Inflammatory macrophage treated with lipopolysaccharide for 4 hours (primary cell): ENCODE data around the gene EIF4G3.
"Not testable (repeated sequence)": the region's sequence is repeated elsewhere in the genome, so short reads cannot be mapped to it uniquely, and the experiment has no call there.

Source experiments
- DNase-seq: peaks from one replicate; pipeline ENCODE4 v3.0.0-alpha.2; 2020

The EIF4G3 gene

GRCh38 chr1:21188235-21188634, 11.5 kb upstream of the EIF4G3 start:
- DNase-seq: no peak

- no peak for DNase-seq
Measured at GRCh38 chr1:21185221-21185731, 8.6 kb upstream of the EIF4G3 start.

- DNase-seq: peak; percentile 54
Measured at GRCh38 chr1:21184276-21184675, 7.6 kb upstream of the EIF4G3 start.

GRCh38 chr1:21182181-21182731, 5.6 kb upstream of the EIF4G3 start:
- DNase-seq: peak; percentile 79

GRCh38 chr1:21178271-21178670, 1.6 kb upstream of the EIF4G3 start:
- DNase-seq: not testable (repeated sequence)

GRCh38 chr1:21175670-21176581, 771 bp downstream of the EIF4G3 start:
- peak; percentile 20 for DNase-seq

- DNase-seq: peak; percentile 89
Measured at GRCh38 chr1:21175324-21175669, 1.4 kb downstream of the EIF4G3 start.

- DNase-seq: no peak
Measured at GRCh38 chr1:21174654-21175323, 1.9 kb downstream of the EIF4G3 start.

- no peak for DNase-seq
Measured at GRCh38 chr1:21174230-21174629, 2.5 kb downstream of the EIF4G3 start.

- DNase-seq: not testable (repeated sequence)
Measured at GRCh38 chr1:21173096-21173495, 3.6 kb downstream of the EIF4G3 start.

GRCh38 chr1:21170837-21171236, 5.9 kb downstream of the EIF4G3 start:
- not testable (repeated sequence) for DNase-seq

- no peak for DNase-seq
Measured at GRCh38 chr1:21168444-21168843, 8.3 kb downstream of the EIF4G3 start.

GRCh38 chr1:21165646-21166045, 11.1 kb downstream of the EIF4G3 start:
- peak; percentile 61 for DNase-seq

- no peak for DNase-seq
Measured at GRCh38 chr1:21165076-21165475, 11.6 kb downstream of the EIF4G3 start.

GRCh38 chr1:21164266-21164665, 12.4 kb downstream of the EIF4G3 start:
- no peak for DNase-seq

- DNase-seq: no peak
Measured at GRCh38 chr1:21162740-21163464, 13.8 kb downstream of the EIF4G3 start.

GRCh38 chr1:21161842-21162241, 14.9 kb downstream of the EIF4G3 start:
- no peak for DNase-seq

- DNase-seq: no peak
Measured at GRCh38 chr1:21160263-21160796, 16.4 kb downstream of the EIF4G3 start.

- DNase-seq: no peak
Measured at GRCh38 chr1:21157868-21158267, 18.8 kb downstream of the EIF4G3 start.

- no peak for DNase-seq
Measured at GRCh38 chr1:21157054-21157453, 19.6 kb downstream of the EIF4G3 start.

- no peak for DNase-seq
Measured at GRCh38 chr1:21156019-21156418, 20.7 kb downstream of the EIF4G3 start.

- DNase-seq: no peak
Measured at GRCh38 chr1:21154717-21155116, 22.0 kb downstream of the EIF4G3 start.

- no peak for DNase-seq
Measured at GRCh38 chr1:21153388-21153787, 23.3 kb downstream of the EIF4G3 start.
